Panc1 (cell line): ENCODE data around the gene MOV10L1.
"Not testable (repeated sequence)": the region's sequence is repeated elsewhere in the genome, so short reads cannot be mapped to it uniquely, and the experiment has no call there.

ENCODE experiments used
- TF ChIP-seq, protein P1 (sequence below): fragments of 450-650 bp; IDR thresholded peaks from 2 replicates; pipeline ENCODE4 v1.5.1; 2017; ENCODE audit warnings: mild to moderate bottlenecking
- TF ChIP-seq, protein P2 (sequence below), 2 experiments: IDR thresholded peaks; 2 replicates each; pipeline ENCODE4 v1.6.1; 2011 to 2012; ENCODE audit warnings: low read depth in 2 of 2, control low read depth in 1 of 2, low read length in 1 of 2, mild to moderate bottlenecking in 1 of 2, moderate library complexity in 1 of 2; ENCODE audit not compliant: insufficient read depth in 1 of 2

DNA sequence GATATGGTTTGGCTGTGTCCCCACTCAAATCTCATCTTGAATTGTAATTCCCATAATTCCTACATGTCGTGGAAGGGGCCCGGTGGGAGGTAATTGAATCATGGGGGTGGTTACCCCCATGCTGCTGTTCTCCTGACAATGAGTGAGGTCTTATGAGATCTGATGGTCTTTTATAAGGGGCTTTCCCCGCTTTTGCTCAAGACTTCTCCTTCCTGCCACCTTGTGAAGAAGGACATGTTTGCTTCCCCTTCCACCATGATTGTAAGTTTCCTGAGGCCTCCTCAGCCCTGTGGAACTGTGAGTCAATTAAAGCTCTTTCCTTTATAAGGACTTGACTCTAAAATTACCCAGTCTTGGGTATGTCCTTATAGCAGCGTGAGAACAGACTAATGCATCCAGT lies 2.8 kb upstream of the MOV10L1 start:
- TF ChIP-seq, protein P1, sequence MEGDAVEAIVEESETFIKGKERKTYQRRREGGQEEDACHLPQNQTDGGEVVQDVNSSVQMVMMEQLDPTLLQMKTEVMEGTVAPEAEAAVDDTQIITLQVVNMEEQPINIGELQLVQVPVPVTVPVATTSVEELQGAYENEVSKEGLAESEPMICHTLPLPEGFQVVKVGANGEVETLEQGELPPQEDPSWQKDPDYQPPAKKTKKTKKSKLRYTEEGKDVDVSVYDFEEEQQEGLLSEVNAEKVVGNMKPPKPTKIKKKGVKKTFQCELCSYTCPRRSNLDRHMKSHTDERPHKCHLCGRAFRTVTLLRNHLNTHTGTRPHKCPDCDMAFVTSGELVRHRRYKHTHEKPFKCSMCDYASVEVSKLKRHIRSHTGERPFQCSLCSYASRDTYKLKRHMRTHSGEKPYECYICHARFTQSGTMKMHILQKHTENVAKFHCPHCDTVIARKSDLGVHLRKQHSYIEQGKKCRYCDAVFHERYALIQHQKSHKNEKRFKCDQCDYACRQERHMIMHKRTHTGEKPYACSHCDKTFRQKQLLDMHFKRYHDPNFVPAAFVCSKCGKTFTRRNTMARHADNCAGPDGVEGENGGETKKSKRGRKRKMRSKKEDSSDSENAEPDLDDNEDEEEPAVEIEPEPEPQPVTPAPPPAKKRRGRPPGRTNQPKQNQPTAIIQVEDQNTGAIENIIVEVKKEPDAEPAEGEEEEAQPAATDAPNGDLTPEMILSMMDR, result not testable (repeated sequence)
- TF ChIP-seq, protein P2, sequence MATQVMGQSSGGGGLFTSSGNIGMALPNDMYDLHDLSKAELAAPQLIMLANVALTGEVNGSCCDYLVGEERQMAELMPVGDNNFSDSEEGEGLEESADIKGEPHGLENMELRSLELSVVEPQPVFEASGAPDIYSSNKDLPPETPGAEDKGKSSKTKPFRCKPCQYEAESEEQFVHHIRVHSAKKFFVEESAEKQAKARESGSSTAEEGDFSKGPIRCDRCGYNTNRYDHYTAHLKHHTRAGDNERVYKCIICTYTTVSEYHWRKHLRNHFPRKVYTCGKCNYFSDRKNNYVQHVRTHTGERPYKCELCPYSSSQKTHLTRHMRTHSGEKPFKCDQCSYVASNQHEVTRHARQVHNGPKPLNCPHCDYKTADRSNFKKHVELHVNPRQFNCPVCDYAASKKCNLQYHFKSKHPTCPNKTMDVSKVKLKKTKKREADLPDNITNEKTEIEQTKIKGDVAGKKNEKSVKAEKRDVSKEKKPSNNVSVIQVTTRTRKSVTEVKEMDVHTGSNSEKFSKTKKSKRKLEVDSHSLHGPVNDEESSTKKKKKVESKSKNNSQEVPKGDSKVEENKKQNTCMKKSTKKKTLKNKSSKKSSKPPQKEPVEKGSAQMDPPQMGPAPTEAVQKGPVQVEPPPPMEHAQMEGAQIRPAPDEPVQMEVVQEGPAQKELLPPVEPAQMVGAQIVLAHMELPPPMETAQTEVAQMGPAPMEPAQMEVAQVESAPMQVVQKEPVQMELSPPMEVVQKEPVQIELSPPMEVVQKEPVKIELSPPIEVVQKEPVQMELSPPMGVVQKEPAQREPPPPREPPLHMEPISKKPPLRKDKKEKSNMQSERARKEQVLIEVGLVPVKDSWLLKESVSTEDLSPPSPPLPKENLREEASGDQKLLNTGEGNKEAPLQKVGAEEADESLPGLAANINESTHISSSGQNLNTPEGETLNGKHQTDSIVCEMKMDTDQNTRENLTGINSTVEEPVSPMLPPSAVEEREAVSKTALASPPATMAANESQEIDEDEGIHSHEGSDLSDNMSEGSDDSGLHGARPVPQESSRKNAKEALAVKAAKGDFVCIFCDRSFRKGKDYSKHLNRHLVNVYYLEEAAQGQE (IDR thresholded peaks at IDR 0.05; ENCODE audit: insufficient read depth in 1 of 2, low read depth in 2 of 2, low read length in 1 of 2), result not testable (repeated sequence)
